NB4 (cell line): ENCODE results near the gene HTRA1.

Source experiments
- DNase-seq: peaks from one replicate; pipeline ENCODE4 v3.0.0; 2010; ENCODE audit warnings: low read depth
- H3K4me3 ChIP-seq: one replicate; pipeline ENCODE4 v1.5.1; 2011; ENCODE audit warnings: mild to moderate bottlenecking, low read depth, low read length, moderate library complexity
- CTCF ChIP-seq: IDR thresholded peaks from one replicate; pipeline ENCODE4 v1.5.1; 2012; ENCODE audit warnings: low read depth, low read length
- MAX ChIP-seq: IDR thresholded peaks from 2 replicates; pipeline ENCODE4 v1.6.1; 2011; ENCODE audit warnings: low read depth, low read length
- MYC ChIP-seq: IDR thresholded peaks from 2 replicates; pipeline ENCODE4 v1.6.1; 2011; ENCODE audit warnings: low read depth, low read length
- POLR2A ChIP-seq: IDR thresholded peaks from 2 replicates; pipeline ENCODE4 v1.6.1; 2011; ENCODE audit warnings: mild to moderate bottlenecking; ENCODE audit not compliant: insufficient read length; ENCODE audit errors: extremely low read depth

HTRA1 gene

GRCh38 chr10:122558452-122558851, 97.1 kb downstream of the HTRA1 start:
- TF ChIP-seq MYC (no peak), CTCF (no peak), MAX (no peak), POLR2A (no peak)
- DNase-seq: no peak
- H3K4me3 ChIP-seq: no peak overlapping the region

GRCh38 chr10:122559228-122559627, 97.9 kb downstream of the HTRA1 start:
- H3K4me3 ChIP-seq: no peak overlapping the region
- DNase-seq: no peak
- TF ChIP-seq MYC (no peak), POLR2A (no peak), MAX (no peak), CTCF (no peak)

GRCh38 chr10:122560279-122560804, 99.0 kb downstream of the HTRA1 start, which contains the start of gene DMBT1:
DMBT1 (plus strand) TSS chr10:122560754; CDS start chr10:122560771, 17 bp downstream.
- TF ChIP-seq MYC (no peak), CTCF (no peak), MAX (no peak), POLR2A (no peak)
- no peak within 1 kb of the TSS for H3K4me3 ChIP-seq
- no peak for DNase-seq

GRCh38 chr10:122561212-122561611, 99.9 kb downstream of the HTRA1 start:
- no peak for TF ChIP-seq MAX
- no peak for TF ChIP-seq POLR2A
- no peak for TF ChIP-seq MYC
- DNase-seq: no peak
- no peak overlapping the region for H3K4me3 ChIP-seq

- TF ChIP-seq CTCF (no peak), MYC (no peak), MAX (no peak), POLR2A (no peak)
- H3K4me3 ChIP-seq: no peak overlapping the region
- DNase-seq: no peak
These were observed 100.4 kb downstream of the HTRA1 start for GRCh38 chr10:122561792-122562191.
